ENCODE results near the gene UHMK1.

GRCh38 chr1:162564762-162565218, 67.2 kb downstream of the UHMK1 start:
- TF ChIP-seq POLR2A (IDR thresholded peaks at IDR 0.05) (no peak), CTCF (IDR thresholded peaks at IDR 0.05 in 4 of 5, conservative IDR thresholded peaks at IDR 0.05 in 1 of 5) (no peak)
